B cell (primary cell): ENCODE data around the gene PTPRT. TPM values are rescaled to one million over a fixed set of nuclear protein-coding genes. Genes with fewer than 3 reads are reported as not detected.

Experiments
- ATAC-seq: fragments of 200-7000 bp; cut with Tn5 transposase; one replicate; pipeline ENCODE4 v1.10.0; 2021; ENCODE audit warnings: low read depth, mild to moderate bottlenecking, moderate number of reproducible peaks, moderate library complexity
- CTCF ChIA-PET: fragments of 350-600 bp; sonication (Branson Sonifier 250); formaldehyde crosslinking; loops from one replicate; lab custom pipeline; 2021; ENCODE audit warnings: antibody characterized with exemption, inconsistent platforms; lab: Charles Lee
- POLR2A ChIA-PET: fragments of 350-600 bp; sonication (Branson Sonifier 250); formaldehyde crosslinking; loops from one replicate; lab custom pipeline; 2021; ENCODE audit warnings: antibody characterized with exemption; lab: Charles Lee
- DNase-seq: peaks from one replicate; pipeline ENCODE4 v3.0.0; 2013
- H2AFZ ChIP-seq: 2 replicates; pipeline ENCODE4 v1.6.1; 2012; ENCODE audit warnings: mild to moderate bottlenecking, low read depth, low read length; ENCODE audit not compliant: insufficient read depth, poor library complexity, severe bottlenecking
- H3K27ac ChIP-seq, 2 donors: 1 replicate in 1 of 2; 2 replicates in 1 of 2; pipeline ENCODE4 v1.5.1; 2012 to 2013; ENCODE audit warnings: low read length in 2 of 2, mild to moderate bottlenecking in 2 of 2, moderate library complexity in 1 of 2
- H3K27me3 ChIP-seq, 4 experiments: fragments of 200-600 bp in 1 of 4; sonication (generic) in 1 of 4; replicated peaks in 1 of 4; 1 replicate in 2 of 4; 2 replicates in 2 of 4; pipeline versions ENCODE4 v1.6.1 to v1.7.0; 2013 to 2016; ENCODE audit warnings: low read length in 3 of 4, mild to moderate bottlenecking in 2 of 4, mixed read lengths in 1 of 4, moderate library complexity in 1 of 4; ENCODE audit not compliant: insufficient read depth in 4 of 4, control insufficient read depth in 3 of 4; ENCODE audit errors: control extremely low read depth in 1 of 4
- H3K36me3 ChIP-seq, 2 experiments: replicated peaks in 1 of 2; 1 replicate in 1 of 2; 2 replicates in 1 of 2; pipeline versions ENCODE4 v1.6.1 to v1.7.1; 2013; ENCODE audit warnings: low read length in 1 of 2; ENCODE audit not compliant: insufficient read depth in 2 of 2, control insufficient read depth in 1 of 2; ENCODE audit errors: control extremely low read depth in 1 of 2, extremely low read depth in 1 of 2
- H3K4me1 ChIP-seq, 2 donors: fragments of 200-600 bp in 1 of 2; sonication (generic) in 1 of 2; 1 replicate in 1 of 2; 2 replicates in 1 of 2; pipeline versions ENCODE4 v1.5.1 to v1.6.1; 2013 to 2017; ENCODE audit warnings: low read length in 2 of 2; ENCODE audit not compliant: control insufficient read depth in 2 of 2, insufficient read depth in 2 of 2
- H3K4me2 ChIP-seq: replicated peaks from 2 replicates; pipeline ENCODE3; 2012; ENCODE audit warnings: mild to moderate bottlenecking, low read depth, low read length; ENCODE audit not compliant: poor library complexity, severe bottlenecking
- H3K4me3 ChIP-seq, 5 experiments: fragments of 200-600 bp in 1 of 5; sonication (generic) in 1 of 5; 1 replicate in 3 of 5; 2 replicates in 2 of 5; pipeline versions ENCODE4 v1.5.1 to v1.7.0; 2011 to 2016; ENCODE audit warnings: low read length in 4 of 5, mild to moderate bottlenecking in 4 of 5, low read depth in 2 of 5, control low read depth in 1 of 5, moderate library complexity in 1 of 5; ENCODE audit not compliant: insufficient read depth in 1 of 5; ENCODE audit errors: control extremely low read depth in 1 of 5, extremely low read depth in 1 of 5
- H3K79me2 ChIP-seq: fragments of 200-600 bp; sonication (generic); one replicate; pipeline ENCODE4 v1.6.0; 2016; ENCODE audit warnings: low read length; ENCODE audit not compliant: control insufficient read depth, insufficient read depth
- H3K9ac ChIP-seq: fragments of 200-600 bp; sonication (generic); 2 replicates; pipeline ENCODE4 v1.6.1; 2017; ENCODE audit warnings: mild to moderate bottlenecking, low read length, moderate library complexity
- H3K9me3 ChIP-seq, 3 donors: one replicate each; pipeline versions ENCODE4 v1.6.1 to v1.7.1; 2013; ENCODE audit warnings: low read length in 2 of 3; ENCODE audit not compliant: control insufficient read depth in 2 of 3, insufficient read depth in 1 of 3; ENCODE audit errors: control extremely low read depth in 1 of 3
- H4K20me1 ChIP-seq: 2 replicates; pipeline ENCODE4 v1.6.0; 2012; ENCODE audit warnings: mild to moderate bottlenecking, low read length; ENCODE audit not compliant: insufficient read depth, control insufficient read depth, poor library complexity, severe bottlenecking
- H3K27ac Mint-ChIP-seq: one replicate; pipeline ENCODE4 v1.8.0; 2021; ENCODE audit warnings: mixed read lengths
- H3K27me3 Mint-ChIP-seq: one replicate; pipeline ENCODE4 v1.8.0; 2021; ENCODE audit warnings: mixed read lengths
- H3K4me1 Mint-ChIP-seq: one replicate; pipeline ENCODE4 v1.8.0; 2021; ENCODE audit warnings: mixed read lengths
- H3K4me3 Mint-ChIP-seq: one replicate; pipeline ENCODE4 v1.8.0; 2021; ENCODE audit warnings: mixed read lengths
- H3K9me3 Mint-ChIP-seq: one replicate; pipeline ENCODE4 v1.8.0; 2022; ENCODE audit warnings: mixed read lengths; ENCODE audit not compliant: insufficient read depth
- CTCF ChIP-seq: fragments of 200-600 bp; IDR thresholded peaks from one replicate; pipeline ENCODE4 v1.8.0; 2022; ENCODE audit warnings: antibody characterized with exemption, mild to moderate bottlenecking
- EZH2 ChIP-seq: IDR thresholded peaks from 2 replicates; pipeline ENCODE4 v1.6.1; 2012; ENCODE audit warnings: borderline replicate concordance, low read depth, mild to moderate bottlenecking, moderate library complexity, low read length; ENCODE audit not compliant: insufficient read depth, poor library complexity, severe bottlenecking
- WGBS: methylation state at CpG from one replicate; pipeline ENCODE4 v1.1.5; 2013; ENCODE audit warnings: missing lambda C conversion rate; ENCODE audit not compliant: insufficient coverage; 5-methylcytosine and 5-hydroxymethylcytosine counted together
- intact Hi-C: fragments of 100-400 bp; cut with micrococcal nuclease; formaldehyde crosslinking; loops from one replicate; pipeline ENCODE4 v1.10.0; 2022
- polyA plus RNA-seq: library from polyadenylated mRNA; depleted of rRNA; stranded (reverse); fragments of >200 nt; gene quantifications from 2 replicates; pipeline ENCODE4 v1.2.3, GENCODE V29; 2012
- total RNA-seq, 2 donors: library from RNA; stranded (reverse); fragments of 120-200 nt in 1 of 2; gene quantifications; 1 replicate in 1 of 2; 2 replicates in 1 of 2; pipeline versions ENCODE4 v1.2.3 to v1.2.4, GENCODE V29; 2013 to 2022

PTPRT gene
- total and polyA plus RNA-seq, 2 donors (not counting 1 experiment from before 2014, with no cell fraction given), result not detected

- H3K9ac ChIP-seq, result no peak overlapping the region
- DNase-seq, result no peak
- no peak overlapping the region for H3K4me2 ChIP-seq
- H3K4me3 Mint-ChIP-seq, result no peak overlapping the region
- H3K4me3 ChIP-seq, result no peak overlapping the region
- H3K9me3 ChIP-seq, result no peaks in the 10 kb centered on the region
- H3K4me1 Mint-ChIP-seq, result no peaks in the 10 kb centered on the region
- H3K79me2 ChIP-seq, result no peaks in the 10 kb centered on the region
- no peak for ATAC-seq
- H3K4me1 ChIP-seq, result no peaks in the 10 kb centered on the region
- CTCF ChIA-PET, result no interaction called here
- intact Hi-C loops, result no loop called here
- no peaks in the 10 kb centered on the region for H3K27me3 ChIP-seq
- H3K27ac ChIP-seq, result no peak overlapping the region
- H3K27me3 Mint-ChIP-seq, result no peaks in the 10 kb centered on the region
- POLR2A ChIA-PET, result no interaction called here
- H3K36me3 ChIP-seq, result no peaks in the 10 kb centered on the region
- no peak overlapping the region for H3K27ac Mint-ChIP-seq
- WGBS, result 86% methylated on average over 8 of the region's 15 CpGs
- no peak overlapping the region for H2AFZ ChIP-seq
- no peak for TF ChIP-seq CTCF
- no peak for TF ChIP-seq EZH2
- no peaks in the 10 kb centered on the region for H4K20me1 ChIP-seq
- no peaks in the 10 kb centered on the region for H3K9me3 Mint-ChIP-seq
Measured at GRCh38 chr20:42419814-42420532, 769.7 kb downstream of the PTPRT start.

- no peak overlapping the region for H3K27ac Mint-ChIP-seq
- Histone ChIP-seq H3K4me3 (no peak overlapping the region), H3K4me2 (no peak overlapping the region), H3K27me3 (no peaks in the 10 kb centered on the region), H4K20me1 (no peaks in the 10 kb centered on the region), H3K4me1 (no peaks in the 10 kb centered on the region), H3K9me3 (peaks cover 0 to 2% (median 0%) of the 10 kb centered on the region in 3 donors), H3K36me3 (no peaks in the 10 kb centered on the region), H2AFZ (no peak overlapping the region), H3K9ac (no peak overlapping the region), H3K27ac (no peak overlapping the region), H3K79me2 (no peaks in the 10 kb centered on the region)
- ChIA-PET CTCF (no interaction called here), POLR2A (no interaction called here)
- no peak for ATAC-seq
- H3K4me1 Mint-ChIP-seq, result no peaks in the 10 kb centered on the region
- no peak overlapping the region for H3K4me3 Mint-ChIP-seq
- H3K27me3 Mint-ChIP-seq, result no peaks in the 10 kb centered on the region
- WGBS, result no CpG with 5 or more reads among the region's 2 CpGs
- intact Hi-C loops, result no loop called here
- no peak for DNase-seq
- no peaks in the 10 kb centered on the region for H3K9me3 Mint-ChIP-seq
- no peak for TF ChIP-seq EZH2
- no peak for TF ChIP-seq CTCF
Measured at GRCh38 chr20:42406826-42407225, 782.9 kb downstream of the PTPRT start.
